WERI-Rb-1 (cell line): ENCODE data around the gene WDR7.

Source experiments
- DNase-seq: peaks from one replicate; pipeline ENCODE4 v3.0.0-alpha.2; 2020
- H3K27ac ChIP-seq: fragments of 250-450 bp; sonication (Bioruptor Pico); 2 replicates; pipeline ENCODE4 v1.5.1; 2020; ENCODE audit warnings: mild to moderate bottlenecking, moderate library complexity
- H3K27me3 ChIP-seq: fragments of 250-450 bp; sonication (Bioruptor Pico); 2 replicates; pipeline ENCODE4 v1.5.1; 2021; ENCODE audit warnings: mild to moderate bottlenecking, low read depth, moderate library complexity; ENCODE audit not compliant: insufficient read depth, severe bottlenecking
- H3K36me3 ChIP-seq: fragments of 250-450 bp; sonication (Bioruptor Pico); 2 replicates; pipeline ENCODE4 v1.5.1; 2020; ENCODE audit warnings: mild to moderate bottlenecking, moderate library complexity
- H3K4me3 ChIP-seq: 2 replicates; pipeline ENCODE4 v1.5.1; 2011; ENCODE audit warnings: low read depth, mild to moderate bottlenecking, control low read depth, low read length
- H3K9me3 ChIP-seq: fragments of 250-450 bp; sonication (Bioruptor Pico); 2 replicates; pipeline ENCODE4 v1.5.1; 2021; ENCODE audit warnings: mild to moderate bottlenecking, moderate library complexity; ENCODE audit not compliant: severe bottlenecking
- CTCF ChIP-seq: IDR thresholded peaks from 2 replicates; pipeline ENCODE4 v1.5.1; 2011; ENCODE audit warnings: low read depth, mild to moderate bottlenecking, control low read depth, inconsistent platforms, low read length

Gene WDR7

DNA sequence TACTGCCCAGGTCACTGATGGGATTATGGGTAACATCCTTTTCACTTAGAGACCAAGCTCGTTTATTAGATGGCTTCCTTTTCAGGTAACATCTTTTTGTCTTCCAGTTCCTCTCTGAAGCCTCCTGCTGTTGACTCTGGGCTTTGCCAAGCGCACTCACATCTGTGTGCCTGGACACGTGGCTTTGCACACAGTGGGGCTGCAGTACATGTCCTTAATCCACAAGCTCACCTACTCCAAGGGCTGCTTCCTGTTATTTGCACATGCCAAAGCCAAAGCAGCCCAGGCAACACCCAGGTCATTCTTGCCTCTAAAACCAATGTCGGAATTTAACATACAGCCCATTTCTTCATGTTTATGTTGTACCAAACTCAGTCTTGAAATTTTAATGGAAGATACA lies 371.6 kb downstream of the WDR7 start:
- TF ChIP-seq CTCF, result no peak
- H3K27ac ChIP-seq, result no peak overlapping the region
- H3K9me3 ChIP-seq, result no peaks in the 10 kb centered on the region
- no peak for DNase-seq
- H3K36me3 ChIP-seq, result peaks cover 5% of the 10 kb centered on the region
- no peak overlapping the region for H3K4me3 ChIP-seq
- H3K27me3 ChIP-seq, result no peaks in the 10 kb centered on the region

- Histone ChIP-seq H3K36me3 (peaks cover 5% of the 10 kb centered on the region), H3K4me3 (no peak overlapping the region), H3K27me3 (no peaks in the 10 kb centered on the region), H3K9me3 (no peaks in the 10 kb centered on the region), H3K27ac (no peak overlapping the region)
- TF ChIP-seq CTCF, result no peak
- DNase-seq, result no peak
These were observed 372.2 kb downstream of the WDR7 start for GRCh38 chr18:57023275-57023882.

DNA sequence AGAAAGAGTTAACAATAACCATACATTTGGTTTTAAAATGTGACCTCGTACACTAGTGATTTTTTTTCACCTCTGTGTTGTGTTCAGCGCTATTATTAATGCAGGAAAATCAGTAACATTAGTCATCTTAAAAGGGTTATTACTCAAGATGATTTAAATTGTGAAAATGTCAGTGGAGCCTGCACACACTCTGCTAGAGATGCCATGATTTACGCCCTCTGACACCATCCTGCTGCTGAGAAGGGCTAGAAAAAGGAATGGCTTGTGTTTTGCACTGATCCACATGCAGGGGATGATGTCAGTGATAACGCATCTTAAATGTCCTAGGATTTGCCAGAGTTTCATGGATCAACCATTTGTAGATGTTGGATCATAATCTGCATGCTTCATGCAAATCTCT lies 374.4 kb downstream of the WDR7 start:
- no peak for DNase-seq
- no peak for TF ChIP-seq CTCF
- H3K27ac ChIP-seq, result no peak overlapping the region
- H3K9me3 ChIP-seq, result no peaks in the 10 kb centered on the region
- H3K36me3 ChIP-seq, result peaks cover 9% of the 10 kb centered on the region
- H3K27me3 ChIP-seq, result no peaks in the 10 kb centered on the region
- H3K4me3 ChIP-seq, result no peak overlapping the region

- no peak for TF ChIP-seq CTCF
- Histone ChIP-seq H3K27me3 (no peaks in the 10 kb centered on the region), H3K4me3 (no peak overlapping the region), H3K36me3 (peaks cover 9% of the 10 kb centered on the region), H3K27ac (no peak overlapping the region), H3K9me3 (no peaks in the 10 kb centered on the region)
- no peak for DNase-seq
These were observed 375.2 kb downstream of the WDR7 start for GRCh38 chr18:57026316-57026715.

DNA sequence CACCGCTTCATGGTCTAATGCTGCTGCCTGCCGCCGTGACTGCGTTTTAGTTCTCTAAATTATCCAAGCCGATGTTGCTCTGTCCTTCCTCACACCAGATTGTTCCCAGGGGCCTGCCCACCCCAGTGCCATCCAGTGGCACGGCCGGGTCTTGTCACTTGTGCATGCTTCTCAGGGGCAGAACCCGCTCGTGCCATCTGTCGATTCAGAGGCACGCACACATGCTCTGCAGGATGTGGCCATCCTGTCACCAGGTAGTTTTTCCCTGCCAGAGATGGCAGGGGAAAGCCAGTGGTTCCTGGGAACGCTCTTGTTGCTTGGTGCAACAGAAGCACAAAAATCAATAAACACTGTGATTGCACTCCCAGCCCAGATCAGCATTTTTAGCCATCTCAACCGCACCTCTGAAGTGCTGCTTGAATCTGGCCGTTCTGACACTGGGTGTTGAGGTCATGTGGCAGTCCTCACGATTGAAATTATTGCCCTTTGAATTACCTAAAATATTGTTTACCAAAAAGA lies 376.1 kb downstream of the WDR7 start:
- H3K27me3 ChIP-seq, result no peaks in the 10 kb centered on the region
- H3K9me3 ChIP-seq, result no peaks in the 10 kb centered on the region
- H3K27ac ChIP-seq, result no peak overlapping the region
- H3K4me3 ChIP-seq, result no peak overlapping the region
- TF ChIP-seq CTCF, result no peak
- DNase-seq, result no peak
- peaks cover 9% of the 10 kb centered on the region for H3K36me3 ChIP-seq

GRCh38 chr18:57029761-57030160 lies 378.6 kb downstream of the WDR7 start:
- Histone ChIP-seq H3K9me3 (no peaks in the 10 kb centered on the region), H3K27ac (no peak overlapping the region), H3K27me3 (no peaks in the 10 kb centered on the region), H3K36me3 (peaks cover 9% of the 10 kb centered on the region), H3K4me3 (no peak overlapping the region)
- peak; percentile 38 for DNase-seq
- TF ChIP-seq CTCF, result peak; percentile 75
